ENCODE results near the gene COX5B.
"Not testable (repeated sequence)": the region's sequence is repeated elsewhere in the genome, so short reads cannot be mapped to it uniquely, and the experiment has no call there.

The COX5B gene, protein sequence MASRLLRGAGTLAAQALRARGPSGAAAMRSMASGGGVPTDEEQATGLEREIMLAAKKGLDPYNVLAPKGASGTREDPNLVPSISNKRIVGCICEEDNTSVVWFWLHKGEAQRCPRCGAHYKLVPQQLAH

DNA sequence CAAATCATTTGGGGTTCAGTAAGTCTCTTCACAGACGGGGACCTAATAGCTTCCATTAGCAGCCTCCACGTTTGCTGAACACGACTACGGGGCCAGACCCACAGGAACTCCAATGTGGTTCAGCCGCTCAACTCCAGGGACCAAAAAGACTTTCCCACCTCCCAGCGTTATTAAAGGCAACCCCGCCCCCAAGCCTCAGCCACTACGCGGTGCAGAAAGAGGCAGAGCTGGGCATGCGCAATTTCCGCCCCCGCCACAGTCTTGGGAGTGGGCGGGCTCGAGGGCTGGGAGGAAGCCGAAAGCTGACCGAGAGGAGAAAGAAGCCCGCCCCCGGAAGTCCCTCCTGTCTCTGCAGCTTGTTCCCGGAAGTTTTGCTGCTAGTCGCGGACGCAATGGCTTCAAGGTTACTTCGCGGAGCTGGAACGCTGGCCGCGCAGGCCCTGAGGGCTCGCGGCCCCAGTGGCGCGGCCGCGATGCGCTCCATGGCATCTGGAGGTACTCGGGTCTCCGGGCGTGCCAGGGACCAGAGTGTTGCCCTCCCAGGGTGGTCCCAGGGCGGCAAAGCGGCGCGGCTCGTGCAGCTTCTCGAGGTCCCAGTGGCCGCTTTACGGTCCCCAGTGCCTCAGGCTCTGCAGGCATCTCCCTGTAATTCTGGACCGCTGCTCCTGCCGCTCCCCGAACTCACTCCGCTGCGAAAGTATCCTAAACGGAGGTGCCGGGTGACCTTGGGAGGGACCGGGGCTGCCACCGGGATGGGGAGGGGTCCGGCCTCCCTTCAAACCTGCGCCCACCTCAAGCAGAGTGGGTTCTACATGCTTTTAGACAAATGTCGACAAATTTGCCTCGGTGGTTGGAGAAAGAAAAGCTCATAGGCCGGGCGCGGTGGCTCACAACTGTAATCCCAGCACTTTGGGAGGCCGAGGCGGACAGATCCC, at the start of gene COX5B:
Gene COX5B (plus strand): TSS at position 368 of the 935 bp plus-strand sequence. CDS start 25 bp downstream, at position 393.
- peak within 1 kb of the TSS; percentile 99 for H3K27ac Mint-ChIP-seq
- H3K9me3 Mint-ChIP-seq, result no peaks in the 10 kb centered on the region
- H3K4me1 Mint-ChIP-seq (ENCODE audit: low read depth), result peaks cover 20% of the 10 kb centered on the region
- H3K27me3 Mint-ChIP-seq, result no peaks in the 10 kb centered on the region
- peak within 1 kb of the TSS; percentile 90 for H3K4me3 Mint-ChIP-seq
- H3K36me3 Mint-ChIP-seq (ENCODE audit: low read depth), result peaks cover 41% of the 10 kb centered on the region

DNA sequence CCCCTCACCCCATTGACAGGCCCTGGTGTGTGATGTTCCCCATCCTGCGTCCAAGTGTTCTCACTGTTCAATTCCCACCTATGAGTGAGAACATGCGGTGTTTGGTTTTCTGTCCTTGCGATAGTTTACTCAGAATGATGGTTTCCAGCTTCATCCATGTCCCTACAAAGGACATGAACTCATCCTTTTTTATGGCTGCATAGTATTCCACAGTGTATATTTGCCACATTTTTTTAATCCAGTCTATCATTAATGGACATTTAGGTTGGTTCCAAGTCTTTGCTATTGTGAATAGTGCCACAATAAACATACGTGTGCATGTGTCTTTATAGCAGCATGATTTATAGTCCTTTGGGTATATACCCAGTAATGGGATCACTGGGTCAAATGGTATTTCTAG, 49.7 kb upstream of the COX5B start:
- not testable (repeated sequence) for H3K36me3 Mint-ChIP-seq (ENCODE audit: low read depth); H3K4me1 Mint-ChIP-seq (ENCODE audit: low read depth); H3K4me3 Mint-ChIP-seq; H3K9me3 Mint-ChIP-seq; H3K27ac Mint-ChIP-seq
- peaks cover 24% of the 10 kb centered on the region for H3K27me3 Mint-ChIP-seq

DNA sequence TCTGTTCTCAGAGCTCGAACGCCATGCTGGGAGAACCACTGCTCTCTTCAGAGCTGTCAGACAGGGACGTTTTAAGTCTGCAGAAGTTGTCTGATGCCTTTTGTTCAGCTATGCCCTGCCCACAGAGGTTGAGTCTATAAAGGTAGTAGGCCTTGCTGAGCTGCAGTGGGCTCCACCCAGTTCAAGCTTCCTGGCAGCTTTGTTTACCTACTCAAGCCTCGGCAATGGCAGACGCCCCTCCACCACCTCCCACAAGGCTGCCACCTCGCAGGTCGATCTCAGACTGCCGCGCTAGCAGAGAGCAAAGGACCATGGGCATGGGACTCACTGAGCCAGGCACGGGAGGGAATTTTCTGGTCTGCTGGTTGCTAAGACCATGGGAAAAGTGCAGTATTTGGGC, 44.3 kb upstream of the COX5B start:
- peaks cover 20% of the 10 kb centered on the region for H3K27me3 Mint-ChIP-seq

DNA sequence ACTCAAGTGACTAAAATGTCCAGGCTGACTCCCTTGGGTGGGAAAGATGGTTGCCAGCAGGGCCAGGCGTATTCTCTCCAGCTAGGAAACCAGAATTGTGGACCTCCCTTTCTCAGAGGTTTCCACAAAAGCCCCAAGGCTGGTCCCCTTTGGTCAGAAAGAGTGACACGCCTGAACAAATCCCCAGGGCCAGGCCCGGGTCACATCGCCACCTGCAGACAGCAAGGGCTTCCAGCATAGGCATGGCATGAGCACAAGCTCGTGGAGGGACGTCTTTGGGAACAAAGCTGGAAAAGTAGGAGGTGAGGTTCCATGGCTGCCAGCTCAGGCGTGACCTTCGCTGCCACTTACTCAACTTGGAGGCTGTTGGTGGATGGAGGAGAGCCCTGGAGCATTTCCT, 40.8 kb upstream of the COX5B start:
- not testable (repeated sequence) for H3K4me3 Mint-ChIP-seq; H3K27ac Mint-ChIP-seq; H3K9me3 Mint-ChIP-seq; H3K27me3 Mint-ChIP-seq; H3K4me1 Mint-ChIP-seq (ENCODE audit: low read depth); H3K36me3 Mint-ChIP-seq (ENCODE audit: low read depth)

More for the DNA sequence above, 44.3 kb upstream of the COX5B start:
- not testable (repeated sequence) for H3K36me3 Mint-ChIP-seq (ENCODE audit: low read depth); H3K4me3 Mint-ChIP-seq; H3K4me1 Mint-ChIP-seq (ENCODE audit: low read depth); H3K9me3 Mint-ChIP-seq; H3K27ac Mint-ChIP-seq

DNA sequence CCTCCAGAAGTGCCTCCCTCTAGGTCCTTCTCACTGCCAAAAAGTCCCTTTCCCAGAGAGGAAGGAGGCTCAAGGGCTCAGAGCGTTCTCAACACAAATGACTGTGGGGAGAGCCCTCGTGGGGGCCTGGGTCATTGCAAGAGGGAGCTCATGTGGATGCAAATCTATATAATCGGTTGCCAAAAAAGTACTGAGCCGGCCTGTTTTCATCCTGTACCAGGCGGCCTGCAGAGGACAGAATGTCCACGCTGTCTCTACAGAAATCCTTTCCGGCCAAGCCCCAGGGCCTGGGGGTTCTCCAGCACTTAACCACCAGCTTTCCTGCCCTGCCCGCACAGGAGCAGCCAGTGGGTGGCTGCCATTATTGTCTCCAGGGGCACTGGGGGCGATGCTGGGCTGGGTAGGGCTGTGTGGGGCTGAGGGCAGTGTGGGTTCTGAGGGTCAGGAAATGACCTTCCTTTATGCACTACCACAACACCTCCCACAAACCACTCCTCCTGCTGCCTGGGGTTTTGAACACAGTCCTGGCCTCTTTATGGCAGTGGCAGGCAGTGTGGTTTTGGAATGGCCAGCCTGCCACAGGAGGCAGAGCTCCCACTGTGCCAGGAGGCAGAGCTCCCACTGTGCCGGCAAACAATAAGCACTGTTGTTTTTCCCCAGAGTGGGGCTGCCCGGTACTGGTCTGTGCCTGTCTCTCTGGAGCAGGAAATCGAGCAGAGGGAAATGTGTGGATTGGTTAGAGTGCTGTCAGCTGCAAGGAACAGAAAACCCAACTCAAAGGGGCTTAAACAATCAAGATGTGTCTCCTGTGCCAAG, 40.1 kb upstream of the COX5B start:
- H3K4me3 Mint-ChIP-seq; H3K4me1 Mint-ChIP-seq (ENCODE audit: low read depth); H3K27ac Mint-ChIP-seq; H3K9me3 Mint-ChIP-seq; H3K36me3 Mint-ChIP-seq (ENCODE audit: low read depth); H3K27me3 Mint-ChIP-seq: not testable (repeated sequence)

DNA sequence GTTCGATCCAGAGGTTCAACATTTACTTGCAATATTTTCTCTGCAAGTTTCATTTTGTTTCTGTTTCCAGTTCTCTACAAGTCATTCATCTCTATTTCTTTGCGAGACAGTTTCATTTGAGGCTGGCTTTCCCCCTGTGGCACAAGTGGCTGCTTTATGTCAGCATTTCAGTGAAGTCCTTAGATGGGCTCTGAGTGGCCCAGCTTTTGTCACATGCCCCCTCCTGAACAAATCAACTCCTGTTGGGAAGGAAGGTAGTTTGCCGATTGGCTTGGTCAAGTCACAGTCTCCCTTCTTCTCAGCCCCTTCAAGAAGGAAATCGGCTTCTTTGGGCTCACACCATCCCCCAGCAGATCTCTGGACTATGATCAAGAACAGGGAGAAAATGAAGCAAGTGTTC, 37.1 kb upstream of the COX5B start:
- not testable (repeated sequence) for H3K4me3 Mint-ChIP-seq; H3K36me3 Mint-ChIP-seq (ENCODE audit: low read depth); H3K9me3 Mint-ChIP-seq; H3K4me1 Mint-ChIP-seq (ENCODE audit: low read depth); H3K27me3 Mint-ChIP-seq; H3K27ac Mint-ChIP-seq

DNA sequence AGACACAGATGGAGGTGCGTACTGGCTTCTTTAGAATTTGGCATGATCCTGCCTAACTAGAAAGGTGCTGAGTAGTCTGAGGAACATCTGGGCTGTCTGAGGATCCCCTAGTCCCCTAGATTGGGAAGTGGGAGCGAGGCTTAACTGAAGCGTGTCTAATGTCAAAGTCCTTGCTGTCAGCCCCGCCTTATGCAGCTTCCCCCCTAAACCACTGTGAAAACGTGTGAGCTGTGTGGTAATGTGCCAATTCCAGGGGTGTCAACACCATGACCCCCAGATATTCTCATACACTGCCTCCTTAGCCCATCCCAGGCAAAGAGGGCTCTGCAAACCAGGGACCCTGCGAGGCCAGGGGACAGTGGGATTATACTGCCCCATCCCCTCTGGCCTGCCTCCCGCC, 34.0 kb upstream of the COX5B start:
- not testable (repeated sequence) for H3K36me3 Mint-ChIP-seq (ENCODE audit: low read depth); H3K4me1 Mint-ChIP-seq (ENCODE audit: low read depth); H3K27me3 Mint-ChIP-seq; H3K27ac Mint-ChIP-seq; H3K4me3 Mint-ChIP-seq; H3K9me3 Mint-ChIP-seq

DNA sequence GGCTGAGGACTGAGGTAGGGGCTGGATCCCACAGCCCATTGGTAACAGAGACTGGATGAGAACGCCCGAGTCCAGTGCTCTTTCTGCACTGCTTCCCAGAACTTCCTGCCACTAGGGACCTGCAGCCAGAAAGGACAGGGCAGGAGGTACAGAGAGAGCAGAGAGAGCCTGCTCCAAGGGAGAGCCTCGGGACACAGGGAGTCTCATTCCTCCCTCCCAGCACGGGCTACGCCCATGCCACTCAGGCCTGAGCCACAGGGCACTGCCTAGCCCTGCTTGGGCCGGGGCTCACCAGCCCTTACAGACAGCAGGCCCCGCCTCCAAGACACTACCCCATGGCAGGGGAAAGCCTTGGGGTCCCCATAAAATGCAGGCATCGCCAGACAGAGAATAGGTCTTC, 30.1 kb upstream of the COX5B start:
- H3K27ac Mint-ChIP-seq; H3K9me3 Mint-ChIP-seq; H3K36me3 Mint-ChIP-seq (ENCODE audit: low read depth); H3K27me3 Mint-ChIP-seq; H3K4me3 Mint-ChIP-seq; H3K4me1 Mint-ChIP-seq (ENCODE audit: low read depth): not testable (repeated sequence)

DNA sequence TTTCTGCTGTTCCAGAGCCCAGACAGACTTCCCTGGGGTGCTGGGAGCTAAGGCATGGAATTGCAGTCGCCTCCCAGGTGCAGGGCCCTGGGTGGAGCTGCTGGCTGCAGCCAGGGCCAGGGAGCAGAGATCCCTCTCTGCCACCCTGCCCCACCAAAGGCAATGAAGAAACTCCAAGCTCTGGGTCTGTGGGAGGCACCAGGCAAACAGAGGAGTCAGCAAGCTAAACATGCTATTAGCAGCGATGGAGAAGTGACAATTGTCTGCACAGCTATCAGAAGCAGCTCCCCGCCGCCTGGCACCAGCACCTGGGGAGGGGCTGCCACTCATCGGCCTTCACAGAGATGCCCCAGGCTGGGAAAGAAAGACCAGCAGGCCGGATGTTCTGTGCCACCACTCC, 28.0 kb upstream of the COX5B start:
- H3K4me1 Mint-ChIP-seq (ENCODE audit: low read depth), result no peaks in the 10 kb centered on the region
- no peaks in the 10 kb centered on the region for H3K27me3 Mint-ChIP-seq
- H3K9me3 Mint-ChIP-seq, result no peaks in the 10 kb centered on the region
- H3K27ac Mint-ChIP-seq, result no peak overlapping the region
- no peaks in the 10 kb centered on the region for H3K36me3 Mint-ChIP-seq (ENCODE audit: low read depth)
- no peak overlapping the region for H3K4me3 Mint-ChIP-seq

DNA sequence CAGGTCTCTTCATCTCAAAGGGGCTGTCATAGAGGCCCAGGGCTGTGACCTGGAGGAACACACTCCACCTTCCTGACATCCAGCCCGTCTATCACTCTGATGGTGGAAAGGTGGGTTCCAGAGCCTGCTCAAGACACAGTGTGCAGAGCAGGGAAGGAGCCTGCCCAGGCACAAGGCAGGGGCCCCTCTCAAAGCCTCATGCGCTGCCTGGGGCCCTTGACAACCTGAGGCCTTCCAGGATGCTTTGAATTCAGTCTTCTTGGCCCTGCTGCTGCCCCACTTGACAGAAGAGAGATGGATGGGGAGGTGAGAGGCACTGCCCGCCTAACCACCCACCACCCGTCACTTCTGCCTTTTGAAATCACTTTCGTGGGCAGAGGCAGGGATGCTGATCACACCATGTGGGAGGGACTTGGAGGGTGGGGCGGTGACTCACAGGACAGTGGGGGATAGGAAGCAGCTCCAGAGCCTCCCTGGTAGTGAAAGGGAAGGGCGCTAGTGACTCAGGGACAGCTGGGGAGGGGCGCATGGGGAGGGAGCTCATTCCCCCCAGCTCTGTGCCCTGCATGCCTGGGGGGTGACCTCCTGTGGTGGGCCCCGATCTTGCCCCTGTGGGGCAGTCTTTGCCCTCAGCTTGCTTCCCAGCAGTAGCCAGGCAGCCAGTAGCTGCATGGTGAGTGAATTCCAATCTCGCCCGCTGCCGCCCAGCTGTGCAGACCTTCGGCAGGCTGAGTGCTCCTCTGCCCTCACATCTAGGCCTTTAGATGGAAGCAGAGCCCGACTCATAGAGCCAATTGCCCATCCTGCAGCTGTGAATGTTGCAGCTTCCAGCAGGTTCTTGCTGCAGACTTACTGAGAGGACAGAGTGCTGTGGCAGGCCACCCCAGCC, 26.7 kb upstream of the COX5B start:
- not testable (repeated sequence) for H3K36me3 Mint-ChIP-seq (ENCODE audit: low read depth); H3K9me3 Mint-ChIP-seq; H3K27ac Mint-ChIP-seq; H3K27me3 Mint-ChIP-seq; H3K4me1 Mint-ChIP-seq (ENCODE audit: low read depth); H3K4me3 Mint-ChIP-seq

DNA sequence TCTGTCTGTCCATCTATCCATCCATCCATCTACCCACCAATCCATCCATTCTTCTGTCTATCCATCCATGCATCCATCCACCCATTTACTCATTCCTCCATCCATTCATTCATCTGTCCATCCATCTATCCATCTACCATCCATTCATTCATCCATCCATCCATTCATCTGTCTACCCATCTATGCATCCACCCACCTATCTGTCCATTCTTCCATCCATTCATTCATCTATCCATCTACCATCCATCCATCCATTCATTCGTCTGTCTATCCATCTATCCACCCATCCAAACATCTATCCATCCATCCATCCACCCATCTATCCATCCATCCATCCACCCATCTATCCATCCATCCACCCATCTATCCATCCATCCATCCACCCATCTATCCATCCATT, 25.4 kb upstream of the COX5B start:
- H3K27ac Mint-ChIP-seq, result peak overlapping the region; percentile 56
- not testable (repeated sequence) for H3K36me3 Mint-ChIP-seq (ENCODE audit: low read depth); H3K9me3 Mint-ChIP-seq; H3K27me3 Mint-ChIP-seq; H3K4me3 Mint-ChIP-seq; H3K4me1 Mint-ChIP-seq (ENCODE audit: low read depth)

DNA sequence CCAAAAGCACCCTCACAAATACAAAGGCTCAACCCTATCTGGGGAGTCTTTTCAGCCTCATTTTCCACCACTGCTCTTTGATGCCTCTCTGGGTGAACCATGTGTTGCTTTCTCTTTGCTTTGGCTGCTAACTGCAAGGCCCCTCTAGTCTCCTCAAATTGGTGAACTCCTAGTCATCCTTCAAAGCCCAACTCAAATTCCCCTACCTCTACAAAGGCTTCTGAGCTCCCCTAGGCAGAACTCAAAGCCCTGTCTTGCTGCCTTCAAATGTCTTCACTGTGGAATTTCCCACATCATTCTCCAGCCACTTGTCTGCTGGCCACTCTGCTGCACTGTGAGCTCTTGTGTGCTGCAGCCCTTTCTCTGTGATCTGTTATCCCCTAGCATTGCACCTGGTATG, 22.9 kb upstream of the COX5B start:
- H3K9me3 Mint-ChIP-seq; H3K27me3 Mint-ChIP-seq; H3K27ac Mint-ChIP-seq; H3K4me1 Mint-ChIP-seq (ENCODE audit: low read depth); H3K36me3 Mint-ChIP-seq (ENCODE audit: low read depth); H3K4me3 Mint-ChIP-seq: not testable (repeated sequence)

DNA sequence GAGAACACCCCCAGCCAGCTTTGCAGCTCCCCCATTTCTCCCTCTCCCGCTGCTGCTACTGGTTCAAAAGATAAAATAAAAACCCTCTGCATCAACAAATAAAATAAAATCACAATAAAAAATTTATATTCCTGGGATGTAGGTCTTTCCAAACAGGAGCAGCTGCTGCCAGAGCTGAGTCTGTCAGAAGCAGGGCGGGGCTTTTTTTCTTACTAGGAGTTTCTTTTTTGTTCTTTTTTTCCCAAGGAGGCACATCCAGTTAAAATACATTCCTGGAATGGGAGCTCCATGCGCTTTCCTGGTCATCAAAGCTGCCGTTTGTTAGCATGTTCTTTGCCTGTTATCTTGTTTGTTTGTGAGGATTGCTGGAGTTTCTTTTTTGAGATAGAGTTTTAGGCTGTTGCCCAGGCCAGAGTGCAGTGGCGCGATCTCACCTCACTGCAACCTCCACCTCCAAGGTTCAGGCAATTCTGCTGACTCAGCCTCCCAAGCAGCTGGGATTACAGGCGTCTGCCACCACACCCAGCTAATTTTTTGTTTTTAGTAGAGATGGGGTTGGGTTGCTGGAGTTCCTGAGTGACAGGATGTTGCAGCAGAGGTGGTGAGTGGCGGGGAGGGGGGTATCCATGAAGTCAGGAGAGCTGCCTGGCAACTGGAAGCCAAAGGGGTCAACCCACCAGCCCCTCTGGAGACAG, 20.4 kb upstream of the COX5B start:
- H3K27ac Mint-ChIP-seq; H3K9me3 Mint-ChIP-seq; H3K36me3 Mint-ChIP-seq (ENCODE audit: low read depth); H3K4me1 Mint-ChIP-seq (ENCODE audit: low read depth); H3K27me3 Mint-ChIP-seq; H3K4me3 Mint-ChIP-seq: not testable (repeated sequence)

DNA sequence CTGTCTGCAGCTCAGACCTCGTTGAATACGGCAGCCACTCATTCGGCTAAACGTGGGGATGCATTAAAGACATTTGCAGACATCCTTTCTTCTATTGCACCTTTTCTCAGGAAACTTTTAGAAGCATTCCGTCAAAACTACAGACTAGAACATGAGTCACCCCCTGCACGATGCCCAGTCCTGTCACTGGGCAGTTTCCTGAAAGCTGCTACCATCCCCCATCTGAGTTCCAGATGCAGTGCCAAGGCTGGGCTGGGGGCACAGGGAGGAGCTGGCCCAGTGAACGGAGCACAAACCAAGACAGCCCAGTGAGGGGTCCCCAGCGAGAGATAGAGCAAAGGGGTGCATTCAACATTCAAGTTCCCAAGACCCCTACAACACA, 19.8 kb upstream of the COX5B start:
- not testable (repeated sequence) for H3K4me1 Mint-ChIP-seq (ENCODE audit: low read depth); H3K4me3 Mint-ChIP-seq; H3K36me3 Mint-ChIP-seq (ENCODE audit: low read depth); H3K27ac Mint-ChIP-seq; H3K9me3 Mint-ChIP-seq
- peaks cover 11% of the 10 kb centered on the region for H3K27me3 Mint-ChIP-seq
